K562 (cell line): ENCODE measurements around the gene KRTAP10-11. TPM values are rescaled to one million over a fixed set of nuclear protein-coding genes. Genes with fewer than 3 reads are reported as not detected.
A peak's percentile ranks its signal among the peaks of the same experiment; 100 is the strongest.

Experiments used
- ATAC-seq: fragments of 200-7000 bp; cut with Tn5 transposase; 3 replicates; pipeline ENCODE4 v1.9.1; 2020; ENCODE audit warnings: moderate library complexity
- BruUV-seq: library from RNA; stranded (reverse); fragments of 400-500 nt; replicated peaks from 2 replicates; lab custom pipeline; 2021; lab: Mats Ljungman, UMichigan
- CTCF ChIA-PET: fragments of 300-600 bp; formaldehyde crosslinking; extraction: SDS; loops from one replicate; lab custom pipeline; 2021; ENCODE audit warnings: low intra/inter-chr PET ratio; lab: Yijun Ruan, JAX
- POLR2A ChIA-PET: fragments of 300-600, 350-650 bp; sonication (Branson Sonifier 250); formaldehyde crosslinking; extraction: SDS; loops from one replicate; lab custom pipeline; 2021; ENCODE audit warnings: antibody characterized with exemption, inconsistent platforms; lab: Yijun Ruan, JAX
- DNase-seq, 4 experiments: peaks; one replicate each; pipeline versions ENCODE4 v3.0.0 to v3.0.0-alpha.2; 2011 to 2018; ENCODE audit warnings: low spot score in 3 of 4, mixed read lengths in 3 of 4; ENCODE audit errors: extremely low read depth in 1 of 4
- FAIRE-seq: peaks from 2 replicates; lab custom pipeline; 2011; peaks lifted over from hg19 to GRCh38; lab: Jason Lieb, UNC
- H2AFZ ChIP-seq: 2 replicates; pipeline ENCODE4 v1.6.0; 2011; ENCODE audit warnings: low read depth, low read length, control low read depth, inconsistent platforms
- H3K27ac ChIP-seq: fragments of 200-600 bp; 3 replicates; pipeline ENCODE4 v1.8.0; 2011; ENCODE audit warnings: low read depth, mild to moderate bottlenecking, control low read depth, inconsistent platforms, low read length, moderate library complexity, mixed read lengths; ENCODE audit errors: extremely low read depth
- H3K27me3 ChIP-seq, 2 experiments: fragments of 300-600 bp in 1 of 2; 2 replicates in 1 of 2; 3 replicates in 1 of 2; pipeline versions ENCODE4 v1.6.0 to v1.8.0; 2011; ENCODE audit warnings: inconsistent platforms in 2 of 2, low read length in 2 of 2, mild to moderate bottlenecking in 1 of 2, mixed read lengths in 1 of 2, moderate library complexity in 1 of 2; ENCODE audit not compliant: control insufficient read depth in 2 of 2, insufficient read depth in 2 of 2
- H3K36me3 ChIP-seq: fragments of 300-600 bp; 3 replicates; pipeline ENCODE4 v1.8.0; 2011; ENCODE audit warnings: mild to moderate bottlenecking, low read length, inconsistent platforms; ENCODE audit not compliant: control insufficient read depth, insufficient read depth
- H3K4me1 ChIP-seq, 2 experiments: fragments of 200-600 bp in 1 of 2; replicated peaks in 1 of 2; 2 replicates in 1 of 2; 3 replicates in 1 of 2; pipeline versions ENCODE4 v1.5.1 to v1.8.0; 2011; ENCODE audit warnings: inconsistent platforms in 2 of 2, low read length in 2 of 2, mild to moderate bottlenecking in 1 of 2, mixed read lengths in 1 of 2, moderate library complexity in 1 of 2; ENCODE audit not compliant: control insufficient read depth in 2 of 2, insufficient read depth in 2 of 2
- H3K4me2 ChIP-seq: 2 replicates; pipeline ENCODE4 v1.6.1; 2011; ENCODE audit warnings: low read length, control low read depth, inconsistent platforms, mixed read lengths; ENCODE audit not compliant: insufficient read depth
- H3K4me3 ChIP-seq: fragments of 200-600 bp; sonication (generic), shearing (Covaris generic); 2 replicates; pipeline ENCODE4 v1.5.1; 2016; ENCODE audit warnings: control low read depth, inconsistent platforms
- H3K79me2 ChIP-seq: fragments of 200-600 bp; 3 replicates; pipeline ENCODE4 v1.8.0; 2011; ENCODE audit warnings: low read length, inconsistent platforms; ENCODE audit not compliant: control insufficient read depth, insufficient read depth
- H3K9ac ChIP-seq, 2 experiments: 2 replicates each; pipeline versions ENCODE4 v1.6.0 to v1.6.1; 2011; ENCODE audit warnings: low read depth in 2 of 2, low read length in 2 of 2, control low read depth in 1 of 2, inconsistent platforms in 1 of 2, mild to moderate bottlenecking in 1 of 2, mixed read lengths in 1 of 2; ENCODE audit not compliant: insufficient read depth in 1 of 2
- H3K9me1 ChIP-seq: one replicate; pipeline ENCODE4 v1.6.0; 2011; ENCODE audit warnings: inconsistent platforms, mild to moderate bottlenecking, low read length, moderate library complexity; ENCODE audit not compliant: control insufficient read depth, insufficient read depth
- H3K9me3 ChIP-seq: replicated peaks from 2 replicates; pipeline ENCODE4 v1.5.1; 2011; ENCODE audit warnings: low read depth, low read length, inconsistent platforms; ENCODE audit not compliant: control insufficient read depth, insufficient read depth
- H4K20me1 ChIP-seq: replicated peaks from 2 replicates; pipeline ENCODE4 v1.6.1; 2011; ENCODE audit warnings: low read length, inconsistent platforms, mixed read lengths; ENCODE audit not compliant: control insufficient read depth, insufficient read depth
- CEBPB ChIP-seq: fragments of 450-650 bp; IDR thresholded peaks from 2 replicates; pipeline ENCODE4 v1.6.1; 2016; ENCODE audit warnings: missing genetic modification characterization, missing compliant biosample characterization
- CEBPG ChIP-seq, 3 experiments: fragments of 200-800 bp in 1 of 3; sonication (Bioruptor generic) in 1 of 3; sonication (generic) in 1 of 3; formaldehyde crosslinking in 1 of 3; IDR thresholded peaks in 2 of 3; conservative IDR thresholded peaks in 1 of 3; 2 replicates each; pipeline versions ENCODE4 v1.6.1 to v1.8.0; 2016 to 2022; ENCODE audit warnings: missing compliant biosample characterization in 2 of 3, missing genetic modification characterization in 2 of 3, mild to moderate bottlenecking in 1 of 3, missing genetic modification reagents in 1 of 3
- RBM25 ChIP-seq: fragments of 200-400 bp; formaldehyde crosslinking; IDR thresholded peaks from 2 replicates; pipeline ENCODE4 v1.6.1; 2018; ENCODE audit warnings: low read length, low read depth, moderate library complexity; ENCODE audit not compliant: severe bottlenecking
- ZNF12 ChIP-seq: sonication (generic); formaldehyde crosslinking; IDR thresholded peaks from 2 replicates; pipeline ENCODE4 v1.4.0; 2020; ENCODE audit warnings: mild to moderate bottlenecking, missing genetic modification reagents
- WGBS: fragments of 100-300 bp; shearing (Covaris generic); methylation state at CpG from one replicate; pipeline ENCODE4 v1.1.6; 2016; ENCODE audit warnings: low coverage, mixed read lengths; ENCODE audit not compliant: insufficient coverage; ENCODE audit errors: missing lambda C conversion rate; 5-methylcytosine and 5-hydroxymethylcytosine counted together
- in situ Hi-C: fragments of 300-500 bp; cut with MboI; formaldehyde crosslinking; loops from 4 replicates; pipeline ENCODE4 v1.15.0; 2018; ENCODE audit warnings: inconsistent platforms, mixed read lengths
- intact Hi-C: fragments of 100-400 bp; cut with micrococcal nuclease; formaldehyde crosslinking; loops from 2 replicates; pipeline ENCODE4 v1.14.2; 2022
- polyA plus RNA-seq, 8 experiments: library from polyadenylated mRNA; depleted of rRNA in 4 of 8; stranded (reverse) in 5 of 8; unstranded in 3 of 8; fragments of >200 nt; fragmentation: Nextera tagmentation in 2 of 8; fragmentation: Illumina TruSeq in 1 of 8; extraction: Ambion mirVana in 2 of 8; extraction: Trizol in 1 of 8; gene quantifications; 2 replicates each; pipeline versions ENCODE4 v1.2.1 to v1.2.3, GENCODE V29; 2011 to 2014; ENCODE audit warnings: inconsistent platforms in 1 of 8, missing spikeins in 1 of 8
- total RNA-seq, 7 experiments: library from RNA; depleted of rRNA in 6 of 7; stranded (reverse); fragments of >200 nt in 6 of 7; fragmentation: Illumina TruSeq in 2 of 7; extraction: Trizol in 2 of 7; gene quantifications; 2 replicates each; pipeline versions ENCODE4 v1.2.1 to v1.2.3, GENCODE V29; 2011 to 2021; ENCODE audit warnings: low replicate concordance in 1 of 7

The KRTAP10-11 gene
- total and polyA plus RNA-seq, 9 of the 15 experiments (the other 6 are each of a cell fraction or from before 2014, with no cell fraction given) = not detected

- no peak overlapping the region for H3K9ac ChIP-seq
- no peaks in the 10 kb centered on the region; the same call in 1 of the 2 replicates for H3K9me3 ChIP-seq
- H3K4me1 ChIP-seq = no peaks in the 10 kb centered on the region
- ATAC-seq = no peak
- no peaks in the 10 kb centered on the region for H4K20me1 ChIP-seq
- no peaks in the 10 kb centered on the region for H3K36me3 ChIP-seq
- DNase-seq = no peak
- no peaks in the 10 kb centered on the region for H3K9me1 ChIP-seq
- H3K4me2 ChIP-seq = no peak overlapping the region
- no peaks in the 10 kb centered on the region for H3K79me2 ChIP-seq
- 16% methylated on average over 2 of the region's 2 CpGs for WGBS
- peaks cover 15 to 42% of the 10 kb centered on the region in 2 experiments; a peak in 3 of 5 replicates for H3K27me3 ChIP-seq
- TF ChIP-seq RBM25 (peak; percentile 75), CEBPG (CRISPR knock-in tag; IDR thresholded peaks at IDR 0.05) (no peak), CEBPG (tag; conservative IDR thresholded peaks at IDR 0.05 in 1 of 2, IDR thresholded peaks at IDR 0.05 in 1 of 2) (peak; percentile 62 to 84), CEBPB (tag) (peak; percentile 64), ZNF12 (CRISPR knock-in tag) (no peak)
- ChIA-PET POLR2A (interaction anchor here (0.6 to 1.1 kb wide), 2 partner anchors 11 to 16 kb away, joined by 3 read pairs; partner anchors contain the start of gene KRTAP12-1), CTCF (no interaction called here)
- no peak overlapping the region for H3K4me3 ChIP-seq
- no TSS peak for BruUV-seq
- in situ Hi-C loops = no loop called here
- intact Hi-C loops = no loop called here
- H3K27ac ChIP-seq = no peak overlapping the region
- FAIRE-seq = no peak
- H2AFZ ChIP-seq = no peak overlapping the region
These were observed 46.7 kb downstream of the KRTAP10-11 start for GRCh38 chr21:44692798-44693512.
